Sigmoid colon (tissue), 7 donors: ENCODE data around the gene CCNDBP1. TPM values are rescaled to one million over a fixed set of nuclear protein-coding genes. Genes with fewer than 3 reads are reported as not detected.
"Not testable (repeated sequence)": the region's sequence is repeated elsewhere in the genome, so short reads cannot be mapped to it uniquely, and the experiment has no call there.

Experiments used
- DNase-seq: peaks from one replicate; pipeline ENCODE4 v3.0.0-alpha.2; 2019
- H3K27ac ChIP-seq, 4 donors: fragments of 200-600 bp; sonication (generic); one replicate each; pipeline ENCODE4 v1.5.1; 2016 to 2019; ENCODE audit warnings: mild to moderate bottlenecking in 1 of 4
- H3K27me3 ChIP-seq, 3 donors: fragments of 200-600 bp; sonication (generic); one replicate each; pipeline ENCODE4 v1.5.1; 2019; ENCODE audit warnings: mild to moderate bottlenecking in 1 of 3
- H3K36me3 ChIP-seq, 4 donors: fragments of 200-600 bp; sonication (generic); one replicate each; pipeline ENCODE4 v1.5.1; 2016 to 2019
- H3K4me1 ChIP-seq, 4 donors: fragments of 200-600 bp; sonication (generic); one replicate each; pipeline ENCODE4 v1.5.1; 2017 to 2019
- H3K4me3 ChIP-seq, 4 donors: fragments of 200-600 bp; sonication (generic); one replicate each; pipeline ENCODE4 v1.5.1; 2017 to 2019; ENCODE audit warnings: mild to moderate bottlenecking in 2 of 4, moderate library complexity in 1 of 4
- H3K9me3 ChIP-seq, 4 donors: fragments of 200-600 bp in 3 of 4; sonication (generic) in 3 of 4; one replicate each; pipeline versions ENCODE4 v1.5.1 to v1.6.1; 2013 to 2019
- EP300 ChIP-seq, 4 donors: sonication (generic); formaldehyde crosslinking; IDR thresholded peaks; one replicate each; pipeline ENCODE4 v1.6.1; 2017; ENCODE audit warnings: antibody characterized with exemption in 4 of 4
- POLR2A ChIP-seq, 2 donors: fragments of 450-650 bp; IDR thresholded peaks; one replicate each; pipeline ENCODE4 v1.6.1; 2016; ENCODE audit warnings: antibody characterized with exemption in 2 of 2, mild to moderate bottlenecking in 2 of 2, moderate library complexity in 2 of 2
- POLR2AphosphoS5 ChIP-seq, 4 donors: sonication (generic); formaldehyde crosslinking; IDR thresholded peaks; one replicate each; pipeline ENCODE4 v1.6.1; 2017; ENCODE audit warnings: antibody characterized with exemption in 4 of 4
- WGBS, 2 donors: extraction: QIAGEN DNeasy Blood & Tissue Kit; methylation state at CpG; one replicate each; pipeline ENCODE4 v1.1.7; 2013; 5-methylcytosine and 5-hydroxymethylcytosine counted together
- intact Hi-C: fragments of 100-400 bp; cut with DNase I; formaldehyde crosslinking; loops from one replicate; pipeline ENCODE4 v1.15.1; 2023
- polyA plus RNA-seq, 3 donors: library from polyadenylated mRNA; stranded (reverse); fragments of 200-250 nt; gene quantifications; one replicate each; pipeline ENCODE4 v1.2.3, GENCODE V29; 2013
- total RNA-seq, 4 donors: library from RNA; depleted of rRNA; stranded (reverse); fragments of >200 nt; gene quantifications; one replicate each; pipeline ENCODE4 v1.1.0, GENCODE V29; 2016
- TF ChIP-seq, protein P1 (sequence below), 4 experiments: fragments of 450-650 bp in 3 of 4; fragments of 200-600 bp in 1 of 4; IDR thresholded peaks; one replicate each; pipeline ENCODE4 v1.5.1; 2016 to 2019; ENCODE audit warnings: antibody characterized with exemption in 4 of 4, mild to moderate bottlenecking in 3 of 4, moderate library complexity in 2 of 4
- donor health status: healthy with polysubstance abuse.
- donor health status: Bipolar disorder and iron deficiency.
- donor health status: healthy.

CCNDBP1 gene
- total and polyA plus RNA-seq, 7 donors: 39.1 to 109 (median 53.9) TPM

DNA sequence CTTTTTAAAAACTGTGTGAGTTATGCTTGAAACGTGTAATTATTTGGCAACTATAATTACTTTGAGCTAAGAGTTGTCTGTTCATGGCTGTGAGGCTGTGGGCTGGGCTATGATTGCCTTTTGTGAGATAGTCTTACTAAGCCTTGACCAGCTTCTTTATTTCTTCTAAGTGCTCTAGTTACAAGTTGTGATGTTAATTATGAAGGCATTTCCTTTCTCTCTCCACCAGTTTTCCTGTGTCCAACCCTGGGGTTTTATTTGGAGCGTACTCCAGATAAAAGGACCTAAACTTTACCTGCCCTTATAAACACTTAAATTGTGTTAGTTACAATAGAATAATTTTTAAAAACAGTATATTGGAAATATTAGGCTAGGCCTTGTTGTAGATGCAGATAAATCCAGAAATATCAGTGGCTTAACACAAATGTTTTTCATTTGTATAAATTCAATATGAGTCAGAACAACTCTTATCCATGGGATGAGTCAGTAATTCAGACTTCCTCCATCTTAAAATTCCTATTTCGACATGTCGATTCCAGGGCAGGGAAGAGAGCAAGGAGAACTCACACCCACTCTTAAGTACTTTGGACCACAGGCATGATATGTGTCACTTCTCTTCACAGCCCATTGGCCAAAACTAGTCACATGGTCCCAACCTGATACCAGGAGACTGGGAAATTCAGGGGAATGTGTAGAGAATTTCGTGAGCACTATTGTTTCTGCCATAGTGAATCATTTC is 34.8 kb upstream of the CCNDBP1 start:
- DNase-seq: no peak
- Histone ChIP-seq H3K27me3 (no peaks in the 10 kb centered on the region), H3K27ac (no peak overlapping the region), H3K36me3 (peaks cover 0 to 93% (median 14%) of the 10 kb centered on the region in 4 donors), H3K4me3 (no peak overlapping the region), H3K9me3 (no peaks in the 10 kb centered on the region), H3K4me1 (no peaks in the 10 kb centered on the region)
- 94 to 95% methylated on average over 5 of the region's 5 CpGs for WGBS, 2 donors
- TF ChIP-seq, protein P1, sequence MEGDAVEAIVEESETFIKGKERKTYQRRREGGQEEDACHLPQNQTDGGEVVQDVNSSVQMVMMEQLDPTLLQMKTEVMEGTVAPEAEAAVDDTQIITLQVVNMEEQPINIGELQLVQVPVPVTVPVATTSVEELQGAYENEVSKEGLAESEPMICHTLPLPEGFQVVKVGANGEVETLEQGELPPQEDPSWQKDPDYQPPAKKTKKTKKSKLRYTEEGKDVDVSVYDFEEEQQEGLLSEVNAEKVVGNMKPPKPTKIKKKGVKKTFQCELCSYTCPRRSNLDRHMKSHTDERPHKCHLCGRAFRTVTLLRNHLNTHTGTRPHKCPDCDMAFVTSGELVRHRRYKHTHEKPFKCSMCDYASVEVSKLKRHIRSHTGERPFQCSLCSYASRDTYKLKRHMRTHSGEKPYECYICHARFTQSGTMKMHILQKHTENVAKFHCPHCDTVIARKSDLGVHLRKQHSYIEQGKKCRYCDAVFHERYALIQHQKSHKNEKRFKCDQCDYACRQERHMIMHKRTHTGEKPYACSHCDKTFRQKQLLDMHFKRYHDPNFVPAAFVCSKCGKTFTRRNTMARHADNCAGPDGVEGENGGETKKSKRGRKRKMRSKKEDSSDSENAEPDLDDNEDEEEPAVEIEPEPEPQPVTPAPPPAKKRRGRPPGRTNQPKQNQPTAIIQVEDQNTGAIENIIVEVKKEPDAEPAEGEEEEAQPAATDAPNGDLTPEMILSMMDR (IDR thresholded peaks at IDR 0.05): no peak
- TF ChIP-seq POLR2AphosphoS5 (IDR thresholded peaks at IDR 0.05) (no peak), EP300 (IDR thresholded peaks at IDR 0.05) (no peak), POLR2A (IDR thresholded peaks at IDR 0.05) (no peak)
- intact Hi-C loops: no loop called here

DNA sequence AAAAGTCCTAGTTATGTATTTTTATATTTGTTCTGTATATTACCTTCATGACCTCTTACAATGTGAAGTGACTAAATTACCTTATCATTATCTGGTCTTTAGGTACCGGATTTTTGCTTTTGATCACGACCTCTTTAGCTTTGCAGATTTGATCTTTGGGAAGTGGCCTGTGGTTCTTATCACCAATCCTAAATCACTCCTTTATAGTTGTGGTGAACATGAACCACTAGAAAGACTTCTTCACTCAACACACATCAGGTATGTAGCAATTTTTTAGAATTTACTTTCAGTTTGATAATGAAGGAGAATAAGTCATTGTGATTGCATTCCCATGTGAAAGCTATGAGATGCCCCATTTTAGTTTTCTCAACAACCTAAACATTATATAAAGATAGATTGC is 33.5 kb upstream of the CCNDBP1 start:
- Histone ChIP-seq H3K27ac (no peak overlapping the region), H3K27me3 (no peaks in the 10 kb centered on the region), H3K36me3 (peaks cover 0 to 93% (median 14%) of the 10 kb centered on the region in 4 donors), H3K9me3 (no peaks in the 10 kb centered on the region), H3K4me1 (no peaks in the 10 kb centered on the region), H3K4me3 (no peak overlapping the region)
- TF ChIP-seq, protein P1 (IDR thresholded peaks at IDR 0.05): no peak
- TF ChIP-seq POLR2A (IDR thresholded peaks at IDR 0.05) (no peak), POLR2AphosphoS5 (IDR thresholded peaks at IDR 0.05) (no peak), EP300 (IDR thresholded peaks at IDR 0.05) (no peak)
- DNase-seq: no peak
- intact Hi-C loops: no loop called here
- 72 to 91% methylated on average over 2 of the region's 2 CpGs for WGBS, 2 donors

DNA sequence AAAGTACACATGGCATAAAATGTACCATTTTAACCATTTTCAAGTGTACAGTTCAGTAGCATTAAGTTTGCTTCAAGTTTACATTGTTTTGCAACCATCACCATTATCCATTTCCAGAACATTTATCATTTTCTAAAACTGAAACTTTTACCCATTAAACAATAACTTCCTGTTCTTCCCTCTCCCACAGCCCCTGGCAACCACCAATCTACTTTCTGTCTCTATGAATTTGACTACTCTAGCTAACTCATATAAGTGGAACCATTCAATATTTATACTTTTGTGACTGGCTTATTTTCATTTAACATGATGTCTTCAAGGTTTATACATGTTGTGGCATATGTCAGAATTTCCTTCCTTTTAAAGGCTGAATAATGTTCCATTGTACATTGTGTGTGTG is 31.9 kb upstream of the CCNDBP1 start:
- Histone ChIP-seq H3K27ac (no peak overlapping the region), H3K36me3 (peaks cover 4 to 93% (median 14%) of the 10 kb centered on the region in 4 donors)
- intact Hi-C loops: no loop called here

DNA sequence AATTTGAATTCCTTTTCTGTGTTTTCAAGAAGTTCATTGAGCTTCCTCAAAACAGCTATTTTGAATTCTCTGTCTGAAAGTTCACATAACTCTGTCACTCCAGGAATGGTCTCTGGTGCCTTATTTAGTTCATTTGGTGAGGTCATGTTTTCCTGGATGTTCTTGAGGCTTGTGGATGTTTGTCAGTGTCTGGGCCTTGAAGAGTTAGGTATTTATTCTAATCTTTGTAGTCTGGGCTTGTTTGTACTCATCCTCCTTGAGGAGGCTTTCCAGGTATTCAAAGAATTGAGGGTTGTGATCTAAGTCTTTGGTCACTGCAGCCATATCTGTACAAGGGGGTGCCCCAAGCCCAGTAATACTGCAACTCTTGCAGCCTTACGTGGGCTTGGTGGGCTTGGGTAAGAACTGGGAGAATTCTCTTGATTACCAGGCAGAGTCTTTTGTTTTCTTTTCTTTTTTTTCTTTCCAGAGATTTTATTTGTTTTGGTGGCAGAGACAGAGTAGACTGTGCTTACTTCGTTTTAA is 19.3 kb upstream of the CCNDBP1 start:
- Histone ChIP-seq H3K27ac (no peak overlapping the region), H3K9me3 (no peaks in the 10 kb centered on the region), H3K4me3 (no peak overlapping the region), H3K27me3 (no peaks in the 10 kb centered on the region), H3K36me3 (peaks cover 0 to 67% (median 12%) of the 10 kb centered on the region in 4 donors), H3K4me1 (peaks cover 0 to 13% (median 11%) of the 10 kb centered on the region in 4 donors)
- TF ChIP-seq POLR2AphosphoS5 (IDR thresholded peaks at IDR 0.05): no peak
- no peak for TF ChIP-seq POLR2A (IDR thresholded peaks at IDR 0.05)
- TF ChIP-seq, protein P1 (IDR thresholded peaks at IDR 0.05): no peak
- no peak for TF ChIP-seq EP300 (IDR thresholded peaks at IDR 0.05)
- intact Hi-C loops: no loop called here
- WGBS, 2 donors: 93 to 97% methylated on average over 2 of the region's 2 CpGs
- no peak for DNase-seq

More for the DNA sequence above, 31.9 kb upstream of the CCNDBP1 start:
- TF ChIP-seq POLR2A (IDR thresholded peaks at IDR 0.05) (no peak), POLR2AphosphoS5 (IDR thresholded peaks at IDR 0.05) (no peak), EP300 (IDR thresholded peaks at IDR 0.05) (no peak)
- TF ChIP-seq, protein P1 (IDR thresholded peaks at IDR 0.05): no peak
- Histone ChIP-seq H3K27me3 (no peaks in the 10 kb centered on the region), H3K9me3 (no peaks in the 10 kb centered on the region), H3K4me3 (no peak overlapping the region), H3K4me1 (no peaks in the 10 kb centered on the region)
- DNase-seq: no peak

DNA sequence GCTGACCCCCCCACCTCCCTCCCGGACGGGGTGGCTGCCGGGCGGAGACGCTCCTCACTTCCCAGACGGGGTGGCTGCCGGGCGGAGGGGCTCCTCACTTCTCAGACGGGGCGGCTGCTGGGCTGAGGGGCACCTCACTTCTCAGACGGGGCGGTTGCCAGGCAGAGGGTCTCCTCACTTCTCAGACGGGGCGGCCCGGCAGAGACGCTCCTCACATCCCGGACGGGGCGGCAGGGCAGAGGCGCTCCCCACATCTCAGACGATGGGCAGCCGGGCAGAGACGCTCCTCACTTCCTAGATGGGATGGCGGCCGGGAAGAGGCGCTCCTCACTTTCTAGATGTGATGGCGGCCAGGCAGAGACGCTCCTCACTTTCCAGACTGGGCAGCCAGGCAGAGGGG is 17.9 kb upstream of the CCNDBP1 start:
- peaks cover 0 to 66% (median 11%) of the 10 kb centered on the region in 4 donors for H3K36me3 ChIP-seq
- 95 to 98% methylated on average over 27 to 28 of the region's 28 CpGs for WGBS, 2 donors
- intact Hi-C loops: not testable (repeated sequence)

More for the DNA sequence above, 17.9 kb upstream of the CCNDBP1 start:
- Histone ChIP-seq H3K27ac (peak overlapping the region in 1 of 4 donors; percentile 81), H3K4me1 (peaks cover 0 to 13% (median 11%) of the 10 kb centered on the region in 4 donors)
- H3K9me3 ChIP-seq, H3K27me3 ChIP-seq, DNase-seq, H3K4me3 ChIP-seq: not testable (repeated sequence)
